ENCODE results near the gene KRT80.

KRT80 gene

GRCh38 chr12:52220477-52220876 lies 28.7 kb upstream of the KRT80 start:
- H3K36me3 ChIP-seq (ENCODE audit: control insufficient read depth, insufficient read depth, low read length), result no peaks in the 10 kb centered on the region
- H3K27ac ChIP-seq, result no peak overlapping the region
- no peak for TF ChIP-seq CTCF (IDR thresholded peaks at IDR 0.05)
- no peaks in the 10 kb centered on the region for H3K79me2 ChIP-seq
- H3K9me3 ChIP-seq (ENCODE audit: control insufficient read depth, low read length), result no peaks in the 10 kb centered on the region
- H2AFZ ChIP-seq, result no peak overlapping the region
- no peak overlapping the region for H3K4me3 ChIP-seq (ENCODE audit: low read depth, low read length)
- H3K9ac ChIP-seq, result no peak overlapping the region
- H3K4me2 ChIP-seq (ENCODE audit: low read length), result no peak overlapping the region
- peaks cover 53% of the 10 kb centered on the region for H3K4me1 ChIP-seq
- no peaks in the 10 kb centered on the region for H3K27me3 ChIP-seq (ENCODE audit: control insufficient read depth, insufficient read depth, low read length)

- no peaks in the 10 kb centered on the region for H3K27me3 ChIP-seq (ENCODE audit: control insufficient read depth, insufficient read depth, low read length)
- H3K9ac ChIP-seq, result no peak overlapping the region
- no peaks in the 10 kb centered on the region for H3K79me2 ChIP-seq
- no peaks in the 10 kb centered on the region for H3K36me3 ChIP-seq (ENCODE audit: control insufficient read depth, insufficient read depth, low read length)
- no peak for TF ChIP-seq CTCF (IDR thresholded peaks at IDR 0.05)
- peak overlapping the region; percentile 62 for H2AFZ ChIP-seq
- peaks cover 70% of the 10 kb centered on the region for H3K4me1 ChIP-seq
- peak overlapping the region; percentile 68 for H3K4me2 ChIP-seq (ENCODE audit: low read length)
- H3K4me3 ChIP-seq (ENCODE audit: low read depth, low read length), result no peak overlapping the region
- no peaks in the 10 kb centered on the region for H3K9me3 ChIP-seq (ENCODE audit: control insufficient read depth, low read length)
- H3K27ac ChIP-seq, result peak overlapping the region; percentile 83
Measured at GRCh38 chr12:52218001-52218400, 26.2 kb upstream of the KRT80 start.

- Histone ChIP-seq H2AFZ (peak overlapping the region; percentile 62), H3K27me3 (ENCODE audit: control insufficient read depth, insufficient read depth, low read length) (no peaks in the 10 kb centered on the region), H3K9ac (no peak overlapping the region), H3K4me3 (ENCODE audit: low read depth, low read length) (no peak overlapping the region), H3K36me3 (ENCODE audit: control insufficient read depth, insufficient read depth, low read length) (no peaks in the 10 kb centered on the region), H3K27ac (peak overlapping the region; percentile 83), H3K9me3 (ENCODE audit: control insufficient read depth, low read length) (no peaks in the 10 kb centered on the region), H3K4me2 (ENCODE audit: low read length) (peak overlapping the region; percentile 68), H3K4me1 (peaks cover 70% of the 10 kb centered on the region), H3K79me2 (no peaks in the 10 kb centered on the region)
- TF ChIP-seq CTCF (IDR thresholded peaks at IDR 0.05), result no peak
Measured at GRCh38 chr12:52217223-52217622, 25.4 kb upstream of the KRT80 start.

GRCh38 chr12:52216807-52217206 lies 25.0 kb upstream of the KRT80 start:
- H3K4me3 ChIP-seq (ENCODE audit: low read depth, low read length), result no peak overlapping the region
- H3K9ac ChIP-seq, result no peak overlapping the region
- TF ChIP-seq CTCF (IDR thresholded peaks at IDR 0.05), result no peak
- H3K27ac ChIP-seq, result peak overlapping the region; percentile 83
- no peaks in the 10 kb centered on the region for H3K9me3 ChIP-seq (ENCODE audit: control insufficient read depth, low read length)
- peak overlapping the region; percentile 68 for H3K4me2 ChIP-seq (ENCODE audit: low read length)
- peak overlapping the region; percentile 62 for H2AFZ ChIP-seq
- peaks cover 67% of the 10 kb centered on the region for H3K4me1 ChIP-seq
- H3K36me3 ChIP-seq (ENCODE audit: control insufficient read depth, insufficient read depth, low read length), result no peaks in the 10 kb centered on the region
- H3K27me3 ChIP-seq (ENCODE audit: control insufficient read depth, insufficient read depth, low read length), result no peaks in the 10 kb centered on the region
- H3K79me2 ChIP-seq, result no peaks in the 10 kb centered on the region

- Histone ChIP-seq H3K79me2 (no peaks in the 10 kb centered on the region), H3K36me3 (ENCODE audit: control insufficient read depth, insufficient read depth, low read length) (no peaks in the 10 kb centered on the region), H2AFZ (peak overlapping the region; percentile 51), H3K27me3 (ENCODE audit: control insufficient read depth, insufficient read depth, low read length) (no peaks in the 10 kb centered on the region), H3K27ac (peak overlapping the region; percentile 83), H3K4me2 (ENCODE audit: low read length) (peak overlapping the region; percentile 68), H3K9me3 (ENCODE audit: control insufficient read depth, low read length) (no peaks in the 10 kb centered on the region), H3K4me1 (peaks cover 65% of the 10 kb centered on the region), H3K4me3 (ENCODE audit: low read depth, low read length) (no peak overlapping the region), H3K9ac (no peak overlapping the region)
- no peak for TF ChIP-seq CTCF (IDR thresholded peaks at IDR 0.05)
Measured at GRCh38 chr12:52216100-52216499, 24.3 kb upstream of the KRT80 start.

Measured in parathyroid adenoma (tissue), 2 donors.